Measurements from ENCODE around the gene KLHDC7B.

KLHDC7B gene

GRCh38 chr22:50503475-50504145, 42.1 kb upstream of the KLHDC7B start:
- H3K4me3 ChIP-seq (ENCODE audit: low read length): no peak overlapping the region
- peaks cover 3% of the 10 kb centered on the region for H3F3A ChIP-seq (ENCODE audit: control insufficient read depth, insufficient read depth)
- H3K4me1 ChIP-seq (ENCODE audit: control insufficient read depth, low read length): peaks cover 25% of the 10 kb centered on the region
- no peaks in the 10 kb centered on the region for H3K27me3 ChIP-seq (ENCODE audit: control insufficient read depth, low read length)
- H3K9me3 ChIP-seq (ENCODE audit: control insufficient read depth, insufficient read depth, low read length): no peaks in the 10 kb centered on the region
- no peak overlapping the region for H3K4me2 ChIP-seq (ENCODE audit: low read length)
- peaks cover 34% of the 10 kb centered on the region for H3K79me2 ChIP-seq (ENCODE audit: control insufficient read depth, low read length)
- H3K9me2 ChIP-seq (replicated peaks; ENCODE audit: control insufficient read depth, low read length): no peaks in the 10 kb centered on the region
- H3K36me3 ChIP-seq (ENCODE audit: control insufficient read depth, low read length): peaks cover 35% of the 10 kb centered on the region
- H4K20me1 ChIP-seq (ENCODE audit: control insufficient read depth, insufficient read depth, low read depth, low read length): no peaks in the 10 kb centered on the region; the same call in 1 of the 2 replicates
- TF ChIP-seq EZH2phosphoT487 (IDR thresholded peaks at IDR 0.05; ENCODE audit: borderline replicate concordance, low read length) (no peak), CTCF (IDR thresholded peaks at IDR 0.05; ENCODE audit: low read depth, low read length, poor library complexity, severe bottlenecking) (no peak)
- H3K27ac ChIP-seq (ENCODE audit: low read depth, low read length): no peak overlapping the region

GRCh38 chr22:50504369-50505211, 41.1 kb upstream of the KLHDC7B start:
- Histone ChIP-seq H3K9me2 (replicated peaks; ENCODE audit: control insufficient read depth, low read length) (no peaks in the 10 kb centered on the region), H3K36me3 (ENCODE audit: control insufficient read depth, low read length) (peaks cover 42% of the 10 kb centered on the region), H3K9me3 (ENCODE audit: control insufficient read depth, insufficient read depth, low read length) (no peaks in the 10 kb centered on the region), H3K4me2 (ENCODE audit: low read length) (no peak overlapping the region), H4K20me1 (ENCODE audit: control insufficient read depth, insufficient read depth, low read depth, low read length) (peaks cover 10% of the 10 kb centered on the region; the same call in 1 of the 2 replicates), H3K27me3 (ENCODE audit: control insufficient read depth, low read length) (no peaks in the 10 kb centered on the region), H3K4me3 (ENCODE audit: low read length) (no peak overlapping the region), H3F3A (ENCODE audit: control insufficient read depth, insufficient read depth) (no peaks in the 10 kb centered on the region; the same call in 1 of the 2 replicates), H3K79me2 (ENCODE audit: control insufficient read depth, low read length) (peaks cover 44% of the 10 kb centered on the region), H3K4me1 (ENCODE audit: control insufficient read depth, low read length) (peaks cover 23% of the 10 kb centered on the region), H3K27ac (ENCODE audit: low read depth, low read length) (no peak overlapping the region)
- no peak for TF ChIP-seq EZH2phosphoT487 (IDR thresholded peaks at IDR 0.05; ENCODE audit: borderline replicate concordance, low read length)
- no peak for TF ChIP-seq CTCF (IDR thresholded peaks at IDR 0.05; ENCODE audit: low read depth, low read length, poor library complexity, severe bottlenecking)

- Histone ChIP-seq H3K4me1 (ENCODE audit: control insufficient read depth, low read length) (peaks cover 19% of the 10 kb centered on the region), H3K27ac (ENCODE audit: low read depth, low read length) (no peak overlapping the region), H3K27me3 (ENCODE audit: control insufficient read depth, low read length) (no peaks in the 10 kb centered on the region), H3F3A (ENCODE audit: control insufficient read depth, insufficient read depth) (no peaks in the 10 kb centered on the region; the same call in 1 of the 2 replicates), H3K79me2 (ENCODE audit: control insufficient read depth, low read length) (peaks cover 51% of the 10 kb centered on the region), H3K9me3 (ENCODE audit: control insufficient read depth, insufficient read depth, low read length) (no peaks in the 10 kb centered on the region), H4K20me1 (ENCODE audit: control insufficient read depth, insufficient read depth, low read depth, low read length) (peaks cover 10% of the 10 kb centered on the region; the same call in 1 of the 2 replicates), H3K36me3 (ENCODE audit: control insufficient read depth, low read length) (peaks cover 45% of the 10 kb centered on the region), H3K4me3 (ENCODE audit: low read length) (no peak overlapping the region), H3K9me2 (replicated peaks; ENCODE audit: control insufficient read depth, low read length) (no peaks in the 10 kb centered on the region), H3K4me2 (ENCODE audit: low read length) (no peak overlapping the region)
- no peak for TF ChIP-seq CTCF (IDR thresholded peaks at IDR 0.05; ENCODE audit: low read depth, low read length, poor library complexity, severe bottlenecking)
- TF ChIP-seq EZH2phosphoT487 (IDR thresholded peaks at IDR 0.05; ENCODE audit: borderline replicate concordance, low read length): no peak
These were observed 40.4 kb upstream of the KLHDC7B start for GRCh38 chr22:50505276-50505775.

Data from DOHH2 (cell line).